Activated T-cell treated with anti-CD3 and anti-CD28 coated beads, Interleukin-2, amount 50 U/mL, for 72 hours (primary cell): ENCODE measurements around the gene RIOK3. TPM values are rescaled to one million over a fixed set of nuclear protein-coding genes. Genes with fewer than 3 reads are reported as not detected.
"Not testable (repeated sequence)": the region's sequence is repeated elsewhere in the genome, so short reads cannot be mapped to it uniquely, and the experiment has no call there.

Experiments
- ATAC-seq, 2 donors: fragments of 150-1000 bp; cut with Tn5 transposase; replicated peaks in 1 of 2; 2 replicates each; pipeline ENCODE4 v1.10.0; 2021; ENCODE audit warnings: moderate library complexity in 2 of 2, mild to moderate bottlenecking in 1 of 2
- DNase-seq, 2 donors: peaks; one replicate each; pipeline ENCODE4 v3.0.0; 2021 to 2022; ENCODE audit warnings: mixed read lengths in 1 of 2
- H3K27ac Mint-ChIP-seq: one replicate; pipeline ENCODE4 v1.8.0; 2022; ENCODE audit warnings: mild to moderate bottlenecking, moderate library complexity, mixed read lengths
- H3K27me3 Mint-ChIP-seq: one replicate; pipeline ENCODE4 v1.8.0; 2022; ENCODE audit warnings: low read depth, mixed read lengths
- H3K36me3 Mint-ChIP-seq, 2 donors: one replicate each; pipeline ENCODE4 v1.8.0; 2022; ENCODE audit warnings: mixed read lengths in 2 of 2, mild to moderate bottlenecking in 1 of 2; ENCODE audit not compliant: insufficient read depth in 2 of 2
- H3K4me1 Mint-ChIP-seq: one replicate; pipeline ENCODE4 v1.8.0; 2022; ENCODE audit warnings: low read depth, mixed read lengths
- H3K4me3 Mint-ChIP-seq, 2 donors: one replicate each; pipeline ENCODE4 v1.8.0; 2022; ENCODE audit warnings: mild to moderate bottlenecking in 2 of 2, mixed read lengths in 2 of 2, moderate library complexity in 2 of 2
- H3K9me3 Mint-ChIP-seq, 2 donors: one replicate each; pipeline ENCODE4 v1.8.0; 2022; ENCODE audit warnings: mixed read lengths in 2 of 2
- total RNA-seq, 2 donors: library from RNA; stranded (reverse); gene quantifications; one replicate each; pipeline ENCODE4 v1.2.3, GENCODE V29; 2022

RIOK3 gene, protein sequence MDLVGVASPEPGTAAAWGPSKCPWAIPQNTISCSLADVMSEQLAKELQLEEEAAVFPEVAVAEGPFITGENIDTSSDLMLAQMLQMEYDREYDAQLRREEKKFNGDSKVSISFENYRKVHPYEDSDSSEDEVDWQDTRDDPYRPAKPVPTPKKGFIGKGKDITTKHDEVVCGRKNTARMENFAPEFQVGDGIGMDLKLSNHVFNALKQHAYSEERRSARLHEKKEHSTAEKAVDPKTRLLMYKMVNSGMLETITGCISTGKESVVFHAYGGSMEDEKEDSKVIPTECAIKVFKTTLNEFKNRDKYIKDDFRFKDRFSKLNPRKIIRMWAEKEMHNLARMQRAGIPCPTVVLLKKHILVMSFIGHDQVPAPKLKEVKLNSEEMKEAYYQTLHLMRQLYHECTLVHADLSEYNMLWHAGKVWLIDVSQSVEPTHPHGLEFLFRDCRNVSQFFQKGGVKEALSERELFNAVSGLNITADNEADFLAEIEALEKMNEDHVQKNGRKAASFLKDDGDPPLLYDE
- total RNA-seq: 10 to 100 TPM; 75.9 to 95.8 TPM

GRCh38 chr18:23452728-23453679, at the start of gene RIOK3:
RIOK3 (plus strand) TSS chr18:23453287; CDS start chr18:23453440, 153 bp downstream.
- H3K4me3 Mint-ChIP-seq: peak within 1 kb of the TSS; percentile 97 to 98
- DNase-seq: peak; percentile 97 to 99
- no peaks in the 10 kb centered on the region for H3K27me3 Mint-ChIP-seq
- H3K9me3 Mint-ChIP-seq: no peaks in the 10 kb centered on the region
- peak; percentile 99 for ATAC-seq
- H3K36me3 Mint-ChIP-seq: peaks cover 2 to 11% of the 10 kb centered on the region in 2 donors
- H3K27ac Mint-ChIP-seq: peak within 1 kb of the TSS; percentile 96
- H3K4me1 Mint-ChIP-seq: peaks cover 55% of the 10 kb centered on the region

- no peak overlapping the region for H3K4me3 Mint-ChIP-seq
- no peaks in the 10 kb centered on the region for H3K9me3 Mint-ChIP-seq
- ATAC-seq: no peak
- peaks cover 11% of the 10 kb centered on the region for H3K4me1 Mint-ChIP-seq
- no peak overlapping the region for H3K27ac Mint-ChIP-seq
- peaks cover 0 to 2% of the 10 kb centered on the region in 2 donors for H3K36me3 Mint-ChIP-seq
- no peak for DNase-seq
- no peaks in the 10 kb centered on the region for H3K27me3 Mint-ChIP-seq
Observed at GRCh38 chr18:23403310-23403709, 49.8 kb upstream of the RIOK3 start.

GRCh38 chr18:23405636-23406035, 47.5 kb upstream of the RIOK3 start:
- Mint-ChIP-seq H3K4me3 (no peak overlapping the region), H3K27me3 (no peaks in the 10 kb centered on the region), H3K36me3 (peaks cover 0 to 2% of the 10 kb centered on the region in 2 donors), H3K4me1 (no peaks in the 10 kb centered on the region), H3K9me3 (no peaks in the 10 kb centered on the region), H3K27ac (no peak overlapping the region)
- ATAC-seq (no peak), DNase-seq (no peak)

GRCh38 chr18:23406271-23406787, 46.8 kb upstream of the RIOK3 start:
- Mint-ChIP-seq H3K36me3 (peaks cover 0 to 2% of the 10 kb centered on the region in 2 donors), H3K27ac (no peak overlapping the region), H3K27me3 (no peaks in the 10 kb centered on the region), H3K4me3 (no peak overlapping the region), H3K4me1 (no peaks in the 10 kb centered on the region), H3K9me3 (no peaks in the 10 kb centered on the region)
- DNase-seq: no peak
- no peak for ATAC-seq

- H3K9me3 Mint-ChIP-seq: no peaks in the 10 kb centered on the region
- no peaks in the 10 kb centered on the region for H3K36me3 Mint-ChIP-seq
- DNase-seq: no peak
- no peaks in the 10 kb centered on the region for H3K4me1 Mint-ChIP-seq
- no peak overlapping the region for H3K27ac Mint-ChIP-seq
- H3K4me3 Mint-ChIP-seq: no peak overlapping the region
- ATAC-seq: no peak
- H3K27me3 Mint-ChIP-seq: no peaks in the 10 kb centered on the region
Observed at GRCh38 chr18:23412351-23412964, 40.6 kb upstream of the RIOK3 start.

DNA sequence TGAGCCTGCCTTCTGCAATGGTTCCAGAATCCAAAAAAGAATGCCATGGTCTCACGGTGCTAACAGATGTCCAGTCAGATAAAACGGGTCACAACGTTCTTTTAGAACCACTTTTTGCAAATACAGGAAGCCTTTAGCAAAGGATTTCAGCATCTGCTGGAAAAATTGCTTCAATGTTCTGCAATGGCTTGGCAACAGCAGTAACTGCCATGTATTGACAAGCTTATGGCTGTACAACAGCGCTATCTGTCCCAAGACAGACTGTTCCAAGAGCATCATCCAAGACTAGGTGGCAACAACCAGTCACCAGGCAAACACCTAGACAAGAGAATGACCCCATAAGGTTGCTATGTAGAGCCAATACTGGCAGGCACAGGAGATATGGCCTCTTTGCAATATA, 37.6 kb upstream of the RIOK3 start:
- no peaks in the 10 kb centered on the region for H3K4me1 Mint-ChIP-seq

DNA sequence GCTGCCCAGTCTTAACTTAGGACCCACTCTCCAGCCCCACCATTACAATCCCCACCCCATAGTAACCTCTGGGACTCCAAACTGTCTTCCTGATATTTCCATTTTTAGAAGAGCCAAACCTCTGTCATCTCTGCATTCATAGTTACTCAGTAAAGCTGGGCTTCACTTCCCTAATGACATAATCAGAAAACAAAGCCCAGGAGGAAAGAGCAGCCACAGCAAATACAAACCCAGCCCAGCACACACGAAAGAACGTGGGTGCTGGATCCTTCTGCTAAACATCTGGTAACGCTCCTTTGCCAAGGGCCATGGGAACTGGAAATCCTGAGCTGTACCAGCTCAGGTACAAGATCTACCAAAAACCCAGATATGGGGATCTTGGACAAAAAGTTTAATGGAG, 36.8 kb upstream of the RIOK3 start:
- Mint-ChIP-seq H3K27ac (no peak overlapping the region), H3K36me3 (no peaks in the 10 kb centered on the region), H3K4me1 (no peaks in the 10 kb centered on the region), H3K9me3 (no peaks in the 10 kb centered on the region), H3K4me3 (no peak overlapping the region), H3K27me3 (no peaks in the 10 kb centered on the region)
- DNase-seq: no peak
- no peak for ATAC-seq

More for the DNA sequence above, 37.6 kb upstream of the RIOK3 start:
- Mint-ChIP-seq H3K27ac (no peak overlapping the region), H3K4me3 (no peak overlapping the region), H3K27me3 (no peaks in the 10 kb centered on the region), H3K9me3 (no peaks in the 10 kb centered on the region), H3K36me3 (no peaks in the 10 kb centered on the region)
- no peak for DNase-seq
- no peak for ATAC-seq

- Mint-ChIP-seq H3K4me1 (peaks cover 7% of the 10 kb centered on the region), H3K9me3 (peaks cover 0 to 1% of the 10 kb centered on the region in 2 donors), H3K4me3 (no peak overlapping the region), H3K27me3 (no peaks in the 10 kb centered on the region), H3K27ac (no peak overlapping the region), H3K36me3 (peaks cover under 1 to 1% of the 10 kb centered on the region in 2 donors)
- ATAC-seq: no peak
- no peak for DNase-seq
Observed at GRCh38 chr18:23421277-23421676, 31.8 kb upstream of the RIOK3 start.

DNA sequence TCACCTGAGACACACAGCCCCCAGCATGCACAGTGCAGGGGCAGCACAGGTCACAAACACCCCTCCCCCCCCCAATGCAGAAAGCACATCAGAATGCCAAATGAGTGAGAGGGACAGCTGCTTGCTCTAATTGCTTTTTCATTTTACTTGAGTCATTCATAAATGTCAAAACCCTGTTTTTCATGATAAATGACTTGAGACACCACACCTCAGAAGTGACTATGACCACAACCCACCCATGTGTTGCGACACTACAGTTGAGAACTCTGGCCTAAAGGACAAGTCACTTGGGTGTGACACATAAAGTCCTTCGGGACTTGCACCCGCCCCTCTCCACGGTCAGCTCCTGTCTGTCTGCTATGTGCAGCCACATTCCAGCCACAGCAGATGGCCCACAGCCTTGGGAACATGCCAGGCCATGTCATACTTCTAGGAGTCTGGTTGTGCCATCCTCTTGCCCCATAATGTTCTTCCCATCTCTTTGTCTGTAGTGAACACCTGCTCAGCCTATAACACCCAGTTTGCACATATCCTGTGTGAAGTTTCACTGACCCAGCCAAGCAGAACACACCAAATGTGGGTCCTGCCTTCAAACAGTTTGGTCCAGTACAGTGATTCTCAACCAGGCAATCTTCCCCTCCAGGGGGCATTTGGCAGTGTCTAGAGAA, 30.2 kb upstream of the RIOK3 start:
- Mint-ChIP-seq H3K36me3 (peaks cover 2% of the 10 kb centered on the region in 2 donors), H3K4me3 (peak overlapping the region in 1 of 2 donors; percentile 12), H3K27ac (no peak overlapping the region), H3K27me3 (no peaks in the 10 kb centered on the region), H3K9me3 (peaks cover 0 to 2% of the 10 kb centered on the region in 2 donors), H3K4me1 (peaks cover 7% of the 10 kb centered on the region)
- ATAC-seq (peak; percentile 51 to 70), DNase-seq (peak; percentile 14 to 19)

DNA sequence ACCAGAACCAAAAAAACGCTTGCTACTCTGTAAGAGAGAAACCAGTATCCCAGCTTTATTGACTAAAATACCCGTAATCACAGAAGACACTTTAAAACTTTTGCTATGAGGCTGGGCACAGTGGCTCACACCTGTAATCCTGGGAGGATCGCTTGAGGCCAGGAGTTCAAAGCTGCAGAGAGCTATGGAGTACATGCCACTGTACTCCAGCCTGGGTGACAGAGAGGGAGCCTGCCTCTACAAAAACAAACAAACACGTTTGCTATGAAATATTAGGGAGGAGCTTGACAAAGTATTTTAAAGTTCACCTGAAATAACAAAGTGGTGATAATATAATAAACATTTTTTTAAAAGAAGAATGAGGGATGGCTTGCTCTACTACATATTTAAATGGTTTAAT, 28.5 kb upstream of the RIOK3 start:
- Mint-ChIP-seq H3K9me3 (peaks cover 0 to 2% of the 10 kb centered on the region in 2 donors), H3K4me3 (no peak overlapping the region), H3K27ac (no peak overlapping the region), H3K36me3 (peaks cover 2 to 3% of the 10 kb centered on the region in 2 donors), H3K27me3 (no peaks in the 10 kb centered on the region), H3K4me1 (peaks cover 7% of the 10 kb centered on the region)
- DNase-seq: no peak
- ATAC-seq: no peak

- ATAC-seq (no peak), DNase-seq (no peak)
- Mint-ChIP-seq H3K4me1 (no peaks in the 10 kb centered on the region), H3K4me3 (no peak overlapping the region), H3K9me3 (peaks cover 0 to 2% of the 10 kb centered on the region in 2 donors), H3K27me3 (no peaks in the 10 kb centered on the region), H3K27ac (no peak overlapping the region), H3K36me3 (peaks cover 2 to 3% of the 10 kb centered on the region in 2 donors)
Observed at GRCh38 chr18:23428821-23429220, 24.3 kb upstream of the RIOK3 start.

DNA sequence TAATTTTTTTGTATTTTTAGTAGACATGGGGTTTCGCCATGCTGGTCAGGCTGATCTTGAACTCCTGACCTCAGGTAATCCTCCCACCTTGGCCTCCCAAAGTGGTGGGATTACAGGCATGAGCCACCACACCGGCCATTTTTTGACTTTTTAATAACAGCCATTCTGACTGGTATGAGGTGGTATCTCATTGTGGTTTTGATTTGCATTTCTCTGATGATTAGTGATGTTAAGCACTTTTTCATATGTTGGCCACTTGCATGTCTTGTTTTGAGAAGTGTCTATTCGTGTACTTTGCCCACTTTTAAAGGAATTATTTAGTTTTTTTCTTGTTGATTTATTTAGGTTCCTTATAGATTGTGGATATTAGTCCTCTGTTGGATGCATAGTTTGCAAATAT, 23.5 kb upstream of the RIOK3 start:
- not testable (repeated sequence) for H3K36me3 Mint-ChIP-seq, H3K27me3 Mint-ChIP-seq, DNase-seq, ATAC-seq, H3K4me3 Mint-ChIP-seq, H3K4me1 Mint-ChIP-seq, H3K27ac Mint-ChIP-seq, H3K9me3 Mint-ChIP-seq
